Testis (tissue), 2 donors: Measurements from ENCODE around the gene MAGEA1.

Experiments
- CTCF ChIP-seq, 3 experiments: fragments of 450-650 bp in 2 of 3; fragments of 200-600 bp in 1 of 3; sonication (generic) in 1 of 3; IDR thresholded peaks; one replicate each; pipeline ENCODE4 v1.5.1; 2016 to 2019; ENCODE audit warnings: antibody characterized with exemption in 3 of 3, mild to moderate bottlenecking in 2 of 3, moderate library complexity in 1 of 3
- POLR2A ChIP-seq: fragments of 450-650 bp; IDR thresholded peaks from one replicate; pipeline ENCODE4 v1.6.1; 2017; ENCODE audit warnings: antibody characterized with exemption, mild to moderate bottlenecking, moderate library complexity

- TF ChIP-seq CTCF (IDR thresholded peaks at IDR 0.05) (no peak), POLR2A (no peak)
Measured at GRCh38 chrX:153184787-153185186, 5.7 kb downstream of the MAGEA1 start.
